Measurements from ENCODE around the gene BACH1.

The BACH1 gene

DNA sequence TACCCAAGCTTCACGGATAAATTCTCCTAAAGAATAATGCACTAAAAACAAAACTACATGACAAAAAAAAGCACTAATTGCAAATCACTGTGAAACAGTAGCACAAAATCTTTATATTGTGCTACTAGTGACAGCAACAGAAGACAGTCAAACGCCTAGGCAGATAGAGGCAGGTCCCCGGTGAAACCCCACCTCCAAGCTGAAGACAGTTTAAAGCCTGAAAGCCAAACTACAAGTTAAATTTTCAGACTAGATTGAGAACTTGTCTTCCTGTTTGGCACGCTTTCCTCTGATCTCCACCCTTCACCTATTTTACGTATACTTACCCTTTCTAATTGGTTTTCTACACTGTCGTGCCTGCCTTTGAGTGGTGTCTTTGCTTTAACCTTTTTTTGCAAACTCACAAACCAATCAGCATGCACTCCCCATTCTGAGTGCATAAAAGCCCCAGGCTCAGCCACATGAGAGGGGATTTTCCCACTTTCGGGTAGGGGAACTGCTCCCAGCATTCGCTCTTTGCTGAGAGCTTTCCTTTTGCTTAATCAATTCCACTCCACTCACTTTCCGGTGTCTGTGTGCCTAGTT lies 3.6 kb upstream of the BACH1 start:
- DNase-seq, result no peak

DNA sequence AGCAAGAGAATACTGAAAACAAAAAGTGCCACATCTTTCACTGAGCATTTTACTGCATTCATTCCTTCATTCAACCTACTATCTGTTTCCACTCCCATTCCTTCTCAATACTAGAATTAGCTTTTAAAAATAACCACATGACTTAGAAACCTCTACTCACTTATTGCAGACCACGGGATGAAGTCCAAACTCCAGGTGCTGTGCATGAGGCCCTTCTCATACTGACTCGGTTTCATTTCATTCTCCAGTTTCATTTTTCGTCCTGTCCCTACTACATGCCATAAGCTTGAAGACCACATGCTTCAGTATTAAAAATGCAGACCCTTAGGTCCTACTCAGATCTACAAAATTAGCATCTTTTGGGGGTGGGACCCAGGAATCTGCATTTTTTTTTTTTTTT lies 2.3 kb upstream of the BACH1 start:
- DNase-seq, result no peak

DNA sequence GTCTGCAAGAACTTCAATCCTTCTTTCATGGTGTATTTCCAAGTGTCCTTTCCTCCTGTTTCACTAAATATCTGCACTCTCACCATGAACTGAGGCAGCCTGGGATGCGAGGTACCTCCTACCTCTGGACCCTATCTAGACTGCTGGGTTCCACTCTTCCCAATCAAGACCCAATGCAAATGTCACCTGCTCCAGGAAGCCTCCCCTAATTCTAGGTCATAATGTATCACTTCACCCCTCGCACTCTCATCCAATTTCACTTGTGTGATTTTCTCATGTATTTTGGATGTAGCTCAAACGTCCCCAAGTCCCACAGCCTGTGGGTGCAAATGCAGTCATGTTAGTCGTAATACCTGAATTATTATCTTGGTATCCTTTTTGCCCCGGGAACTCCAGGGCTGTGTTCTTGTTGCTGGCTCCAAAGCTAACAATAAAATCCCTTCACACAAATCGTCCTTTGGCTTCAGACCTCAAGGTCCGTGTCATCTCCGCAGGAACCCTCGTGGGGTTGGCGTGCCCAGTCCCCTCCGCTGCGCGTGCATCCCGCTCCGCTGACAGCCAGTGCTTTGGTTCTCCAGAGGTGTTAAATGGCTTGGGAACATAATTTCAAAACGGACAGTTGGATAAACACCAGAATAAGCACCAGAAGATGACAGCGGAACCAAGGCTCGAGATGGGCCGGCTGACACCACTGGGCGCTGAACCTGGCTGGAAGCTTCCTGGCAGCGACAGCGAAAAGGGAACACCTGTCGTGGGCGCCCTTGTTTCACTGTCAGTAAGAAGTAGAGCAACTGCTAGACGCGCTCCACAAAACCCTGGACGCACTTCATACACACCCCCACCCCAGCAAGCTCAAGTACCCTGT lies 1.0 kb upstream of the BACH1 start:
- DNase-seq, result no peak

DNA sequence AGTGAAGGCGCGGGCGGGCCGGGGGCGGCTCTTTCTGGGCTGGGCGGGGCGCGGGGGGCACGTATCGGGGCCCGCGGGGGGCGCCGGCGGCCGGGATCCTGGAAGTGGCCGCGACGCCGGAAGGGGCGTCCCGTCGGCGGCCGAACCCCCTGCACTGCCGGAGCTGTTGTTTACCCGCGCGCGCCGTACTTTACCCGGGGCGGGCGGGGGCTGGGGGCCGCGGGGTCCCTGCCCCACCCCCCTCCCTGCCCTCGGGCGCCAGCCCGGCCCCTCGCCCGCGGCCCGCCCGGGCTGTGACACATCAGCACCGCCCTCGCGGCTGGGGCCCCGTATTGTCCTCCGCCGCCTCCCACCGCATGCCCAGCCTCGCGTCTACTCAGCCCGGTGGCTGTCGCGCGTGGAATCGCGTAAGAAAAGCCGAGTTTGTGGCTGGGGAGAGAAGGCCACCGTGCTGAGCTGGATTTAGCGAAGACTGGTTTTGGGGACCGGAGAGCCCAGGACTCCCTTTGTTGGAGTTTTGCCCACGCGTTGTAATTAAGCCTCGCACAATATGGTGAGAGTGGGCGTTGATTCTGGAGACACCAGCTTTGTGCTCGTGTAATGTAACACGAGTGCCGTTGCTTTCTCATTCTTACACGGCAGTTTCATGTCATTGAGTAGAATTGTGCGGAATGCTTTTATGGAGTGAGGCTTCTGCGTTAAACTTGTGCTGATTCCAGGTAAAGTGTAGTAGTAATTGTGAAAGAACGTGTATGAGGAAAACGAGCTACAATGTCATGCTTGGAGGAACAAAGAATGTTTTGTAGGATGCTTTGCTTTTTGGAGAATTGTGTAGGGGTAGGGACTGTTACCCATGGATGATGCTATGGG lies 559 bp downstream of the BACH1 start:
- peak; percentile 59 for DNase-seq

DNA sequence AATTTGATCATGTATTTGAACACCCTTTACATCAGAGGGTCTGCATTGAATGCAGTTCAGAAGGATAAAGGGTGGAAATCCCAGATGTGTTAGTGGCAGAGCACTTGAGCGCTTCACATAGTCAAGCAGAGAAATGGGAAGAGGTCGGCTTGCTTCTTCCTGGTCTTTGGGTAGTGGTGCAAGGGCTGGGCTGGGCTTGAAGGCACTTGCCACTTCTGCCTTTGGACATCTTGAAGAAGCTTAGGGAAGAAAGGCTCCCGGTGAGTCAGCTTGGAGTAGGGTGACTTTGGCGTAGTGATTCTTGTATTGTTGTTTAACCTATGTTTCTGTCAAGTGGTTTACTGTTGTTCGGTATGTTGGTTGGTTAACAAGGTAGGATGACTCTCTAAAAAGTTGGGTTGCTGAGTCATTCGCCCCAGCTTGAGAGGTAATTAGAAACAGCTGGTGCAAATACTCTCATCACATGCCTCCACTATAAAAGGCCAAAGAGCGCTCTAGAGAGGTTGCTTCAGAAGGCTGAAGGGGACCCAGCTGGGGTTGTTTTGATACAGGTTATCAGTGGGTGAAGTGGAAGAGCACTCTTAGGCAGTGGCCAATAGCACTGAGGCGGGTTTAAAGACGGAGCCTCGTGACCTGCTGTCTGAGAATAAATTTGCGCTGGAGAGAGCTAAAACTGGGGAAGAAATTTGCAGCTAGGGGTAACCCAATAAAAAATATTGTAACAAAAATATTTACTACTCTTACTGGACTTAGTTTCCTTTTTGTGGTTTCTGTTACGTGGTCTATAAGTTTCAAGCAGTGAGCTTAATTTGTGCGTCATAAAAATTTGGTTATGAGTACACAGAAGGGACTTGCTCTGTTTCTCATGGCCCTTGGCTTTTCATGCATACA lies 1.4 kb downstream of the BACH1 start:
- peak; percentile 67 for DNase-seq

DNA sequence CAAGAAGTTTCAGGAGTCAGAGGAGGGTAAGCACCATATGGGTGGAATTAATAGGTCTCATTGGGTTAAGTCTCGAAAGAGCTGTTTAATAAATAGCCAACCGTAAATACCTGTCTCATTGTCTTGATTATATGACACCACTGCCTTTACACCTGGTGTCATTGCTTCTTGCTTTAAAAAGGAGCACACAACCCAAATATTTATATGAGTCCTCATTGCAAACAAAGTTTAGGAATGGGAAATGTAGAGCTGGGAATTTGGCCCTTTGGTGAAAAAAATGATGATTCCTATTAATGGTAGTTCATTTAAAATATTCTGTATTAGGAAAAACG lies 2.1 kb downstream of the BACH1 start:
- no peak for DNase-seq

DNA sequence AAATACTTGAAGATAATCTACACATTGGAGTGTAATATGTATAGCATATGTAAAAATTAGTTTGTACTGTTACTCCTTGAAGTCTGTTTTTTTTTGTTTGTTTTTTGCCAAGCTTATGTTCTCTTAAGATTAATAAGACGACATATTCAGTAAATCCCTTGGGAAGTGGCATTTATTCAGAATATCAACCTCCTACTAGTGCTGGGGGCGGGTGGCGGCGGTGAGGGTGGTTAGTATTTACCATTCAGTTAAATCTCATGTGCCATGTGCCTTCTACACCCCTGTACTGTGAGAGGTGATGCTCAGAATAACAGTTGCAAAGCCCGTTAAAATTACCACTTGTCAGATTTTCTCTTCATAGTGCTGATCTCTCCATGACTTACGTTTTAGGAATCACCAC lies 3.0 kb downstream of the BACH1 start:
- DNase-seq, result no peak

DNA sequence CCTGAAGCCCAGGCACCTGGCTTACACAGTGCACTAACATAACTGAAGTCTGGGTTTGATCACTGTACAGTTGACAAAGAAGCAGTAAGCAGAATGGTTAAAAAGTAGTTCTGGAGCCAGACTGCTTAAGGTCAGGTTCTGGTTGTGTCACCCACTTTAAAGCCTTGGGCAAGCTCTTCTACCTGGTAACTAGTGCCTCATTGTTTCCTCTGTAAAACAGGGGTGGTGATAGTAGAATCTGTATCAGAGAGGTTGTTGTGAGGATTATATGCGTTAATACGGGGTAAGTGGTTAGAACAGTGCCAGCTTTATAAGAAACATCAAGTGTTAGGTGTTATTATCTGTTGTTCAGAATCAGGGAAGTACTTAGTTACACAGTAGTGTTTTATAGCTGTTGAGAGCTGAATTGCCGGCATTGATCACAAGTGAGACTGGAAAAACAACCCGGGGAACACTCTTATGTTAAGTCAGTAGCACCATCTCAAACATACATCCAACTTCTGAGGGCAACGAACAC lies 3.7 kb downstream of the BACH1 start:
- DNase-seq, result no peak

DNA sequence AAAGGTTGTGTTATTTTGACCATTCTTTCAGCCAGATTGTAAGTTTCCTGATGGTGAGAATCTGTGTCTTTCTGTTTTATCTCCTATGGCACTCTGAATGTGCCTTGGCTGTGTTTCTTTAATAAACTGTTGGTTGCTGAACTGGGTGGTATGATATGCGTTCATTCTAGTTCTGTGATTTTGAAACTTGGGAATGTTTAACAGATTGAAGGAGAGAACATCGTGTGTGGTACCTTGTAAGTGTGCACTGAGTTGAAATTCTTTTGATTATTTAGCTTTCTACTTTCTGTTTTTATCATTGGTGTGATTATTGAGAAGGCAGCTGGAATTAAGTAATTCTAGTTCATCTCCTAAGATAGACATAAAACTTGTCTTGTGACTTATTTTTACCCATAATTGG lies 4.6 kb downstream of the BACH1 start:
- DNase-seq, result no peak

DNA sequence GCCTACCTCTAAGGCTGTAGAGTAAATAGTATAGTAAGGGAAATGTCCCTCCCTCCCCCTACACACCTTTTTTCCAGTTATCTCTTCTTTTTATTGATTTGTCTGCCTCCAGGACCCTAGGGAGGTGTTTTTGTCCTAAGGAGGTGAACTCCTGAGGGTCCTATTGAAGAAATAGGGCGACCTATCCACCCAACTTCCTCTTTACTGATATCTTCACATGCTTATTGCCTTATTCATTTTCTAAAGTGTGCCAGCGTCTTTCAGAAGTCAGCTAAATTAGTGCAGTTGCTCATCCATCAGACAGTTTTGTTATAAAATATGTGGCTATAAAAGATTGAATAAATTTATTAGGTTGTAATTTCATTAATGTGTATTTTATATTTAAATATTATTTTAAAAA lies 5.9 kb downstream of the BACH1 start:
- DNase-seq, result no peak

DNA sequence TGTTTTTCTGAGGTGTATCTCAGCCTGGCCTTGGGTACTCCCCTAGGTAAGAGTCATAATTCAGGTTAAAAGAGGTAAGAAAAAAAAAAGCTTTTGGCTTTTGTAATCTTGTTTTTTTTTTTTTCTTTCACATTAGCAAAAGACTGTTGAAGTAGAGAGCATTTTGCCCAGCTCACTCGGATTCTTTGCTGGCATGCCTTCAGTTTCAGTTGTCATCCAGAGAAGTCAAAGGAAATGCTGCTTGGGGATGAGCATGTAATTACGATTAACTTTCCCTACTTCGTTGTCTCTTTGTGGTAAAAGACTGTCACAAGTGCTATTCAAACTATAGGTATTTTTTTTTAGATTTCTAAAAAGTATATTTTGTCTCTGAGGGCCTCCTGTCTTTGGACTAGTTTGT lies 6.3 kb downstream of the BACH1 start:
- no peak for DNase-seq

DNA sequence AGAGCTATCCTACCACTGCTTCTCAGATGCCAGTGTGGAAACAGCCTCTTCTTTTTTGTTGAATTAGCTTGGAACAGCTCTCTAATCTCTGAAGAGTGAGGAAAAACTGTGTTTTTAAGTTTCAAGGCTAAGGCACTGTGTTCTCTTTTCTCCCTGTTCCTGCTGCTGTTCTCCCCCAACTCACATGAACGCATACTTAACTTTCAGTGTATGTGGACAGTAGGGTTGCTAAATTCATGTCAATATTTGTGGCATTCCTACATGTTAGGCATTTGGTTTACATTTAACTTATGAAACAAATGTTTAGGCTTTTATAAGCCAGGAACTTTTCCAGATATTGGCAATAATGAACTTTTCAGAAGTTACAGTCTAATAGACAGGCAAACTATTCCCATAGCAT lies 6.8 kb downstream of the BACH1 start:
- DNase-seq, result no peak

DNA sequence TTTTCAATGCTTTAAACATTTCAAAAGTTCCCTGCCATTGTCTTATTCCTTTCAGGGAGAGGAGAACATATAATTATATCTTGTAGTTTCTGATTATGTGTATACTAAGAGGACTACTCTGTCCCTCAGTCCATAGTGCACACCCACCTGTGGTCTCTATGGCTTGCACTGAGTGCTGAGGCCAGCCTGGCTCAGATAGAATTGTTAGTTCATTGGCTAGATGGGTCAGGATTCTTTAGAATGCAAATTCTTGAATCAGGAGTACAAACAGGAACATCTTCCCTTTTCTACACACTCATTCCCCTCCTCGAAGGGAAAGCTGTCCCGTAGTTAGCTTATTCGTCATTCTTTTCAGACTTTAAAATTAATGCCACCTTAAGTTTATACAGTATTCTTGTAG lies 8.2 kb downstream of the BACH1 start:
- no peak for DNase-seq

DNA sequence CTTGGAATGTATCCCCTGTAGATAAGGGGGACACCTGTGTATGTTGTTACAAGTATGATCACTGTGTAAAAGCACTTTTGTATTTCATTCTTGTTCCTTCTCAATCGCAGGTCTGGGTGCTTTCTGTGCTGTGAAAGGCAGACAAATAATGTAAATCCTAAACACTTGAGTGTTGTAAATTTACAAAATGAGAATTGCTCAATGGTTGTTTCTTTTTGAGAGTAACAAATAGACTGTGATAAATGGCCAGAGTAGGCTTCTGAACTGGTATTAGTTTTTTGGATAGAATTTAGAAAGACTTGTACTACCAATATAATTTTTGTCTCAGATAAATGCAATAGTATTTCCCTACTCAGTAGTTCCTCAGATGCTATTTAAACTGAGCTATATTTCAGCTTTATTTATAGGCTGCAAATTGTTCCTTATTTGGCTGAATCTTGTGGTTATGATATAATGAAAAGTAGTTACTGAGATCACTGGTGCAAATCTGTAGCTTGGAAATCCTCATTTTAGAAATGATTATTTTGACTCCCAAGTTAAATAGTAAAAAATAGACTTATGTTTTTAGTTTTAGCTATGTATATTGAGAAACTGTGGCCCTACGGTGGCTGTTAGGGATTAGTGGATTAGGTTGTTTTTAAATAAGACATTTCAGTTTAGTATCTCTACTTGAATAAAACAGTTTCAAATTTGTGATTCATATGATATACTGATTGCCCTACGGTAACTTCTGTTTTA lies 9.2 kb downstream of the BACH1 start:
- no peak for DNase-seq

DNA sequence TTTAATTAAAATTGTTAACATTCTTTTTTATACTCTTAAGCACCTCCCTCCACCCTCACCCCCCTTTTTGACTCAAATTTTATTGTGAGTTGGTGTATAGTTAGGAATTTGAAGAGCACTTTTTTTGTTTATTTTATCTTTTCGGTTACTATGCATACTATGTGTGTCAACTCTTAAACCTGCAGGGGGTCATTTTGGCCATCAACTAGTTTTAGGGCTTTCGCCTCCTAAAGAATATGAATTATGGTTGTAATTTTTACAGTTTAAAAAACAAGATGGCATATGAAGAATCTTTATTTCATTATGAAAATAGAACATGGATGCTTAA lies 9.7 kb downstream of the BACH1 start:
- no peak for DNase-seq

DNA sequence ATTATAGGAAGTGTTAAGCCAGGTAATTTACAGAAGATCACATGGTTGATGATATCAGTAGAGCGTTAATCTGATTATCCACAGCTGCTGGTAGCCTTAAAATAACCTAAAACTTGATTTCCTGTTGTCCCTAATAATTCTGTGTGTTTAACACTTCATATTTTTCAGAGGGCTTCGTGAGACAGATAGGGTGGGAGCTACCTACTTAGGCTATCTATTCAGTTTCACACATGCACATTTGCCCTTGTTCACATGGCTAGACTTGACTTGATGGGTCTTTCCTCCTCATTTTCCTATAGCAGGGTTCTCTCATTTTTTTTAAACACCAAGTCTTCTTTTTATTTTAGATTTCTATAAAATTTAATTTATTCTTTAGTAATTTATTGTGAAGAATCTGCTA lies 11.0 kb downstream of the BACH1 start:
- DNase-seq, result no peak

DNA sequence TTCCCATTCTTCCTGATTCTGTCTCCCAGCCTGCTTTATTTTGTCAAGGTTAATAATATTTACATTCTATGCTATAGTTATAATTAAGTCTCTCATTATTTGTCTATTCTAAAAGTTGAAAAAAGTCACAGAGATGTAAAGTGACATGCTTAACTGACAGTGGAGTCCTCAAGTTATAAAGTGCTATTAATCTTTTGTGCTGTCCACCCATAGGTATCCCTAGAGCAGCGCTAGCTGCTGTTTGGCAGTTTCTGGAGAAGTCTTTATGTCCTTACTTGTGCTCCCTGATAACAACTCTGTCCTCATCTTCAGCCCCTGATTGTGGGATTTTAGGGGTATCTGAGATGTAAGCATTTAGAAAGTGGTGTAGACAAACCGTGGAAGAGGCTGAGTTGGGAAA lies 13.1 kb downstream of the BACH1 start:
- no peak for DNase-seq

DNA sequence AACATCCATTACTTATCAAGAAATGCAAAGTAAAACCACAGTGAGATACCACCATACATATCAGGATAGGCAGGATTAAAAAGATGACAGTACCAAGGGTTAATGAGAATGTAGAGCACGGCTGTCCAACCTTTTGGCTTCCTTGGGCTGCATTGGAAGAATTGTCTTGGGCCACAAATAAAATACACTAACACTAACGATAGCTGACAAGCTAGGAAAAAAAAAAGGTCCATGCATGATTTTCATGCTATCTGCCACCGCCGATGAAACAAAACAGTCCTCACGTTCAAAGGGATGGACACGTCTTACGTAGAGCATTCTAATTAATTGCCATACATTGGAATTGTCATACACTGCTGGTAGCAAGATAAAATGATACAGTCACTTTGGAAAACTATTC lies 14.3 kb downstream of the BACH1 start:
- DNase-seq, result no peak

DNA sequence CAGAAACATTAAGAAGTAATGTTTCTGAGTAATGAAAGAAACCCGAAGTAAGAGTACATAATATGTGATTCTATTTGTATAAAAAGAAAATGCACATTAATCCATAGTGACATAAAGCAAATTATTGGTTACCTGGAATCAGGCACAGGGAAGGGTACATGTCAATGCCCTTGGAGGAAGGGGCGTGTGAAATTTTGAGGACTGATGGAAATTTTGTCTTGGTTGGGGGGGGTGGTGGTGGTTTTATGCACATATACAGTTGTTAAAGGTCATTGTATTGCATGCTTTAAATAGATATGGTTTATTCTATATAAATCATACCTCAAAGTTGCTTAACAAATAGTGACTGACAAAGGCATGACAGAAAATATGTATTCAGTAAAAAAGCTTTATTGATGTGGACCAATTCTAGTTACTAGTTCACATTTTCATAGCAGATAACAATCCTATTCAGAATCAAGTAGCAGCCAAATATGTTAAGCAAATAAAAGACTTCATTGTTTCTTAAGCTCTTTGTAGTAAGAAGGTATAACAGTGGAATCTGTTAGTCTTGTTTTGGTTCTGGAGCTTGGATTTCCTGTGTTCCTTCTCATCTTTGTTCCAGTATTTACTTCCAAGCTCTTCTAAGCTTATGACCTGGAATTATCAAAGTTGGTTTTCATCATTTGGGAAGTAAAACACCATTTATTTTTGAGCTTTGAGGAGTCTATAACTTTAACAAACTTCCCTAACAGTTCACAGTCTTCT lies 15.1 kb downstream of the BACH1 start:
- no peak for DNase-seq

DNA sequence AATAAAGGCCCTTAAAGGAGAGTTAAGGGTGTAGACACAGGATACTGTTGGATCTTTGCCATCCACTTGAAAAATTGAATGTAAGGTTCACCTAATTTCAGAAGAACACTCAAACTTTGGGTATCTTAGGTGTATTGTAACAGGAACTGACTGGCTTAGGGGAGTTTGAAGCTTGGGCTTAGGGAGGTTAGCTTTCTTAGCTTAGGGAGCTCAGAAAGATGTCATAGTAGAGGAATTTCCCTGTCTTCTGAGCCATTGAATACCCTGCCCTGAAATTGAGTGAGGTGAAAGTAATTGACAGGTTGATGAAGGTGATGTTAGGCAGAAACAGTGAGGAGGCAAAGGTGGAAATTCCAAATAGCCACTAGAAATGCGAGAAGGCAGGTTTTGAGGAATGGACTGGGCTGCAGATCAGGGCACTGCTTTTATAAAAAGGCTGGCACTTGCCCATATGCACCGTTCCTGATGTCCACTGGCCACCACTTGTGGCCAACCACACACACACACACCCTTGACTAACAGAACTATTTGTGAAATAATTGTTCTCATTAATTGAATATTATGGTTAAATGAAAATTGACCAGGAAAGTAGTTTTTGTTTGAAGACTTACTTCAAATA lies 16.5 kb downstream of the BACH1 start:
- DNase-seq, result no peak

All from T1000 (cell line).